Measurements from ENCODE around the gene TRAM2.
A peak's percentile ranks its signal among the peaks of the same experiment; 100 is the strongest.

The TRAM2 gene

GRCh38 chr6:52595000-52595795 lies 18.3 kb upstream of the TRAM2 start:
- DNase-seq (ENCODE audit: low read depth), result no peak

GRCh38 chr6:52594221-52594620 lies 17.4 kb upstream of the TRAM2 start:
- DNase-seq (ENCODE audit: low read depth), result no peak

- no peak for DNase-seq (ENCODE audit: low read depth)
Observed at GRCh38 chr6:52591832-52592231, 15.0 kb upstream of the TRAM2 start.

- DNase-seq (ENCODE audit: low read depth), result no peak
Observed at GRCh38 chr6:52590152-52590891, 13.5 kb upstream of the TRAM2 start.

- no peak for DNase-seq (ENCODE audit: low read depth)
Observed at GRCh38 chr6:52588710-52589091, 11.8 kb upstream of the TRAM2 start.

GRCh38 chr6:52588087-52588709 lies 11.3 kb upstream of the TRAM2 start:
- DNase-seq (ENCODE audit: low read depth), result no peak

- DNase-seq (ENCODE audit: low read depth), result no peak
Observed at GRCh38 chr6:52587001-52587400, 10.1 kb upstream of the TRAM2 start.

- DNase-seq (ENCODE audit: low read depth), result no peak
Observed at GRCh38 chr6:52584203-52584602, 7.3 kb upstream of the TRAM2 start.

GRCh38 chr6:52582996-52583395 lies 6.1 kb upstream of the TRAM2 start:
- DNase-seq (ENCODE audit: low read depth), result no peak

GRCh38 chr6:52582446-52582845 lies 5.6 kb upstream of the TRAM2 start:
- DNase-seq (ENCODE audit: low read depth), result no peak

- no peak for DNase-seq (ENCODE audit: low read depth)
Observed at GRCh38 chr6:52580905-52581304, 4.0 kb upstream of the TRAM2 start.

- no peak for DNase-seq (ENCODE audit: low read depth)
Observed at GRCh38 chr6:52579006-52579660, 2.3 kb upstream of the TRAM2 start.

GRCh38 chr6:52577778-52578463 lies 1.1 kb upstream of the TRAM2 start:
- no peak for DNase-seq (ENCODE audit: low read depth)

- peak; percentile 25 for DNase-seq (ENCODE audit: low read depth)
Observed at GRCh38 chr6:52576392-52577021, 353 bp downstream of the TRAM2 start.

- DNase-seq (ENCODE audit: low read depth), result no peak
Observed at GRCh38 chr6:52576054-52576391, 837 bp downstream of the TRAM2 start.

- no peak for DNase-seq (ENCODE audit: low read depth)
Observed at GRCh38 chr6:52575502-52575892, 1.4 kb downstream of the TRAM2 start.

GRCh38 chr6:52574709-52575501 lies 2.0 kb downstream of the TRAM2 start:
- no peak for DNase-seq (ENCODE audit: low read depth)

- no peak for DNase-seq (ENCODE audit: low read depth)
Observed at GRCh38 chr6:52573295-52573694, 3.6 kb downstream of the TRAM2 start.

GRCh38 chr6:52572536-52572935 lies 4.3 kb downstream of the TRAM2 start:
- no peak for DNase-seq (ENCODE audit: low read depth)

GRCh38 chr6:52571099-52571755 lies 5.6 kb downstream of the TRAM2 start:
- DNase-seq (ENCODE audit: low read depth), result no peak
